Mesothelial cell of epicardium (in vitro differentiated cells): Measurements from ENCODE around the gene CDH2. TPM values are rescaled to one million over a fixed set of nuclear protein-coding genes. Genes with fewer than 3 reads are reported as not detected.
A peak's percentile ranks its signal among the peaks of the same experiment; 100 is the strongest.

Experiments
- DNase-seq, 2 experiments: peaks; one replicate each; pipeline ENCODE4 v3.0.0; 2021; ENCODE audit warnings: low spot score in 2 of 2; ENCODE audit not compliant: unreplicated experiment in 2 of 2
- H3K27ac Mint-ChIP-seq: 2 replicates; pipeline ENCODE4 v1.8.0; 2021; ENCODE audit warnings: mixed read lengths
- H3K27me3 Mint-ChIP-seq: 2 replicates; pipeline ENCODE4 v1.8.0; 2021; ENCODE audit warnings: low read depth, mixed read lengths
- H3K36me3 Mint-ChIP-seq: 2 replicates; pipeline ENCODE4 v1.8.0; 2021; ENCODE audit warnings: mixed read lengths
- H3K4me1 Mint-ChIP-seq: 2 replicates; pipeline ENCODE4 v1.8.0; 2021; ENCODE audit warnings: mixed read lengths
- H3K4me3 Mint-ChIP-seq: 2 replicates; pipeline ENCODE4 v1.8.0; 2021; ENCODE audit warnings: mild to moderate bottlenecking, moderate library complexity, mixed read lengths
- H3K9me3 Mint-ChIP-seq: 2 replicates; pipeline ENCODE4 v1.8.0; 2021; ENCODE audit warnings: mixed read lengths
- total RNA-seq: library from RNA; stranded (reverse); gene quantifications from 3 replicates; pipeline ENCODE4 v1.2.1, GENCODE V29; 2021
- TF ChIP-seq, protein P1 (sequence below): fragments of 200-600 bp; sonication (generic); IDR thresholded peaks from one replicate; pipeline ENCODE4 v1.5.0; 2021; ENCODE audit warnings: antibody characterized with exemption; ENCODE audit not compliant: unreplicated experiment

Gene CDH2
- total RNA-seq, 1 donor from 2014 or later: 46.6 TPM

- H3K4me1 Mint-ChIP-seq: peaks cover 35% of the 10 kb centered on the region
Measured at GRCh38 chr18:28080876-28081300, 96.0 kb downstream of the CDH2 start.

DNA sequence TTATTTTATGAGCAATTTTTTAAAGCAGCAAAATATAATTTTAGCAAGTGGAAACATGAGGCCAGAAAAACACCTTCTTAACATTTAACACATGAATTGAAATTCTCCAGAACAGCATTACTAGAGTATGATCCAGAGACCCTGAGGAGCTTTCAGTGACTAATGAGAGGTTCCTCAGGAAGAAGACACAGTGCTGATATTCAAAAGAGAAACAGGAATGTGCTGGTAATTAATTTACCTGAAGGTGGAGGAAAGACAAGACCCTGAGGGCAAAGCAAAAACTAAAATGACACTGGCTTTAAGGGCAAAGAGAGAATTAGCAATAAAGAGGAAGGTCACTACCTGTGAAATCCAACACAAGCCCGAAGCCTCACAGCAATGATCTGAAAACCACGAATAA lies 97.0 kb downstream of the CDH2 start:
- H3K4me3 Mint-ChIP-seq: no peak overlapping the region
- TF ChIP-seq, protein P1, sequence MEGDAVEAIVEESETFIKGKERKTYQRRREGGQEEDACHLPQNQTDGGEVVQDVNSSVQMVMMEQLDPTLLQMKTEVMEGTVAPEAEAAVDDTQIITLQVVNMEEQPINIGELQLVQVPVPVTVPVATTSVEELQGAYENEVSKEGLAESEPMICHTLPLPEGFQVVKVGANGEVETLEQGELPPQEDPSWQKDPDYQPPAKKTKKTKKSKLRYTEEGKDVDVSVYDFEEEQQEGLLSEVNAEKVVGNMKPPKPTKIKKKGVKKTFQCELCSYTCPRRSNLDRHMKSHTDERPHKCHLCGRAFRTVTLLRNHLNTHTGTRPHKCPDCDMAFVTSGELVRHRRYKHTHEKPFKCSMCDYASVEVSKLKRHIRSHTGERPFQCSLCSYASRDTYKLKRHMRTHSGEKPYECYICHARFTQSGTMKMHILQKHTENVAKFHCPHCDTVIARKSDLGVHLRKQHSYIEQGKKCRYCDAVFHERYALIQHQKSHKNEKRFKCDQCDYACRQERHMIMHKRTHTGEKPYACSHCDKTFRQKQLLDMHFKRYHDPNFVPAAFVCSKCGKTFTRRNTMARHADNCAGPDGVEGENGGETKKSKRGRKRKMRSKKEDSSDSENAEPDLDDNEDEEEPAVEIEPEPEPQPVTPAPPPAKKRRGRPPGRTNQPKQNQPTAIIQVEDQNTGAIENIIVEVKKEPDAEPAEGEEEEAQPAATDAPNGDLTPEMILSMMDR: no peak
- peak overlapping the region; percentile 41 for H3K27ac Mint-ChIP-seq
- H3K27me3 Mint-ChIP-seq: peaks cover 1% of the 10 kb centered on the region
- H3K9me3 Mint-ChIP-seq: no peaks in the 10 kb centered on the region
- H3K4me1 Mint-ChIP-seq: peaks cover 35% of the 10 kb centered on the region
- no peak for DNase-seq
- H3K36me3 Mint-ChIP-seq: no peaks in the 10 kb centered on the region

More at GRCh38 chr18:28080876-28081300, 96.0 kb downstream of the CDH2 start:
- Mint-ChIP-seq H3K27me3 (peaks cover 1% of the 10 kb centered on the region), H3K9me3 (no peaks in the 10 kb centered on the region), H3K27ac (no peak overlapping the region), H3K4me3 (no peak overlapping the region), H3K36me3 (no peaks in the 10 kb centered on the region)
- TF ChIP-seq, protein P1: no peak
- no peak for DNase-seq

DNA sequence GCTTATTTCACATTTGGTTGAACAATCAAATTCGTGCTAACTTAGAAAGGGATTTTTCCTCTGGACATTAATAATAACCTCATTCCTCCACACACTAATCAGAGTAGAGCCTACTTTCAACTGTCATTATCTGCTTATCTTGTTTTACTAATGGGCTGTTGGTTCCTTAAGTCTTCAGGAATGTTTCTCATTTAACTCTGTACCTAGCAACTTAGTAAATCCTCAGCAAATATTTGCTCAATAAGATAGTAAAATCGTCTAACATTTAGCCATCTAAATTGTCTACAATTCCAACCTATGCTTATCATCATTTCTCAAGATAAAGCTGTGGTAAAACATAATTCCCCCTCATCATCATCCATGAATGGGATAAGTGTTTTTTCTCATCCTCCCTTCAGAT lies 98.1 kb downstream of the CDH2 start:
- TF ChIP-seq, protein P1: no peak
- peak overlapping the region; percentile 15 for H3K27ac Mint-ChIP-seq
- H3K4me3 Mint-ChIP-seq: no peak overlapping the region

GRCh38 chr18:28078298-28078697 lies 98.6 kb downstream of the CDH2 start:
- Mint-ChIP-seq H3K4me3 (no peak overlapping the region), H3K36me3 (no peaks in the 10 kb centered on the region), H3K4me1 (peaks cover 35% of the 10 kb centered on the region), H3K27ac (peak overlapping the region; percentile 15), H3K27me3 (peaks cover 1% of the 10 kb centered on the region), H3K9me3 (no peaks in the 10 kb centered on the region)
- TF ChIP-seq, protein P1: no peak
- DNase-seq: no peak

More for the DNA sequence above, 98.1 kb downstream of the CDH2 start:
- Mint-ChIP-seq H3K9me3 (no peaks in the 10 kb centered on the region), H3K4me1 (peaks cover 35% of the 10 kb centered on the region), H3K36me3 (no peaks in the 10 kb centered on the region), H3K27me3 (peaks cover 1% of the 10 kb centered on the region)
- DNase-seq: no peak

DNA sequence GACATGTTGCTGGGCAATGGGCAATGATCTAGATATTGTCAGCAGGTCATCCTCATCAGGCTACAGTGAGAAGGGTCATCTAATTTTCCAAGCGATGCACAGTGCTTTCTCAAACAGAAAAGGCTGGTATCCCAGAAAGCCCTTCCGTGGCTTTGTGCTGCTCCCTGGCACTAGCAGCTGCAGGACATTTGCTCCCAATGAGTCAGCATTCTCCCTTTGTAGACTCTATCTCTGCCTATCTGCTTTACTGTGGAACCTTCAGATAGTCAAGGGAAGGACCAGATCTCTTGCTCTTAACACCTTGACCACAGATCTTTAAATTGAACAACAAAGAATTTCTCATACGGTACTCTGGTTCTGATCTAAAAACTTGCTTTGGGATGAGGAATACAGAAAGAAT lies 101.4 kb downstream of the CDH2 start:
- peaks cover 1% of the 10 kb centered on the region for H3K27me3 Mint-ChIP-seq
- DNase-seq: no peak
- H3K27ac Mint-ChIP-seq: no peak overlapping the region
- H3K9me3 Mint-ChIP-seq: no peaks in the 10 kb centered on the region
- H3K36me3 Mint-ChIP-seq: no peaks in the 10 kb centered on the region
- peaks cover 29% of the 10 kb centered on the region for H3K4me1 Mint-ChIP-seq
- H3K4me3 Mint-ChIP-seq: no peak overlapping the region
- TF ChIP-seq, protein P1: no peak

DNA sequence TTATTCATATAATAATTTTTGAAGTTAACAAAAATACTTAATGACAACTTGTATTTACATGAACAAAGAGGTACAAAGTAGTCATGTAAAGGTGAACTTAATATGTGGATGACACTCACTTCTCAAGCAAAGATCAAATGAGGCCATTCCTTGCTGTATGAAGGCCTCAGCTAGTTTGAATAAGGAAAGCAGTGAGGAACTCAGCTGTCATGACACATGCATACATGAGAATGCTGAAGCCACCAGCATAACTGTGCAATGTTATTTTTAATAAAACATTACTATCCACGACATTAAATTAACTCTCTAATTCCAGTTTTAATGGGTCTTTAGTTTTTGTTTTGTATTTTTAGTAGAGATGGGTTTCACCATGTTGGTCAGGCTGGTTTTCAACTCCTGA lies 102.9 kb downstream of the CDH2 start:
- Mint-ChIP-seq H3K4me1 (peaks cover 17% of the 10 kb centered on the region), H3K9me3 (no peaks in the 10 kb centered on the region), H3K4me3 (no peak overlapping the region), H3K27me3 (peaks cover 1% of the 10 kb centered on the region), H3K27ac (no peak overlapping the region), H3K36me3 (no peaks in the 10 kb centered on the region)
- DNase-seq: no peak
- TF ChIP-seq, protein P1: no peak
